Keratinocyte (primary cell): Measurements from ENCODE around the gene CDT1.

ENCODE experiments used
- EZH2 ChIP-seq: IDR thresholded peaks from one replicate; pipeline ENCODE4 v1.6.1; 2012; ENCODE audit warnings: inconsistent platforms, mild to moderate bottlenecking, low read length, moderate library complexity
- TF ChIP-seq, protein P1 (sequence below), 3 experiments: IDR thresholded peaks in 1 of 3; conservative IDR thresholded peaks in 1 of 3; optimal IDR thresholded peaks in 1 of 3; 2 replicates in 2 of 3; 3 replicates in 1 of 3; pipeline versions ENCODE3 to v1.5.1; 2011; ENCODE audit warnings: low read length in 3 of 3, mild to moderate bottlenecking in 3 of 3, moderate library complexity in 2 of 3, control low read depth in 1 of 3, inconsistent platforms in 1 of 3; ENCODE audit not compliant: insufficient read depth in 2 of 3; ENCODE audit errors: extremely low read depth in 1 of 3

DNA sequence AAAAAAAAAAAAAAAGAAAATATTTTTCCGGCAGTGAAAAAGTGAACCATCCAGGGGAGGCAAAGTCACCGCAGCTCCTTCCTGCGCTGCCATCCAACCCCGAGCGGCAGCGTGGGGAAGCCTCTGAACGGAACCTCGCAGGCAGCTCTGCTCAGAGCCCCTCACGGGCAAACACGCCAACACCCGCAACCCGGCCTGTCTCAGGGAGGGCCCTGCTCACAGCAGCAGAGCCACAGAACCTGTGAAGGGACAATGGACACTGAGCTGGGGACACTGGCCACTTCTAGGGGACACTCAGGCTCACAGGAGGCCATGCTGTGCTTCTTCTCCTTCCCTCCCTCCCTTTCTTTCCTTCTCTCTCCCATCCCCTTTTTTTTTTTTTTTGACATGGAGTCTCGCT, 29.5 kb downstream of the CDT1 start:
- TF ChIP-seq, protein P1, sequence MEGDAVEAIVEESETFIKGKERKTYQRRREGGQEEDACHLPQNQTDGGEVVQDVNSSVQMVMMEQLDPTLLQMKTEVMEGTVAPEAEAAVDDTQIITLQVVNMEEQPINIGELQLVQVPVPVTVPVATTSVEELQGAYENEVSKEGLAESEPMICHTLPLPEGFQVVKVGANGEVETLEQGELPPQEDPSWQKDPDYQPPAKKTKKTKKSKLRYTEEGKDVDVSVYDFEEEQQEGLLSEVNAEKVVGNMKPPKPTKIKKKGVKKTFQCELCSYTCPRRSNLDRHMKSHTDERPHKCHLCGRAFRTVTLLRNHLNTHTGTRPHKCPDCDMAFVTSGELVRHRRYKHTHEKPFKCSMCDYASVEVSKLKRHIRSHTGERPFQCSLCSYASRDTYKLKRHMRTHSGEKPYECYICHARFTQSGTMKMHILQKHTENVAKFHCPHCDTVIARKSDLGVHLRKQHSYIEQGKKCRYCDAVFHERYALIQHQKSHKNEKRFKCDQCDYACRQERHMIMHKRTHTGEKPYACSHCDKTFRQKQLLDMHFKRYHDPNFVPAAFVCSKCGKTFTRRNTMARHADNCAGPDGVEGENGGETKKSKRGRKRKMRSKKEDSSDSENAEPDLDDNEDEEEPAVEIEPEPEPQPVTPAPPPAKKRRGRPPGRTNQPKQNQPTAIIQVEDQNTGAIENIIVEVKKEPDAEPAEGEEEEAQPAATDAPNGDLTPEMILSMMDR (optimal IDR thresholded peaks at IDR 0.05 in 1 of 3, IDR thresholded peaks at IDR 0.05 in 1 of 3, conservative IDR thresholded peaks at IDR 0.05 in 1 of 3; ENCODE audit: extremely low read depth in 1 of 3, insufficient read depth in 2 of 3, low read length in 3 of 3), result no peak
- TF ChIP-seq EZH2, result no peak
